ENCODE measurements around the gene MMADHC. TPM values are rescaled to one million over a fixed set of nuclear protein-coding genes. Genes with fewer than 3 reads are reported as not detected.

Gene MMADHC
- total RNA-seq, 1 experiment from 2014 or later, result 126 TPM

DNA sequence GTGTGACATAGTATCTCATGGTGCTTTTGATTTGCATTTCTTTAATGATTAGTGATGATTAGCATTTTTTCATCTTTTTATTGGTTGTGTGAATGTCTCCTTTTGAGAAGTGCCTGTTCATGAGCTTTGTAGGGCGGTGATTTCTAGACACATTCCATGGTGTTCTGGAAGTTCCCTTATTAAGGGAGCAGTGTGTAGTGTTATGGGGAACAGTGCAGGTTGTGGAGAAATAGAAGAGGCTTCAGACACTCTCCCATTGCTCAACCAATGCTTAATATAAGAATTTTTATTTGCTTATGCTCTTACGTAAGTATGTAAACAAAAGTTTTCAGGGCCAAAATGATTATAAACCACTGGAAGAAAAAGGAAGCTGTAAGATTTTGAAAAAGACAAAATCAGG lies 34.7 kb downstream of the MMADHC start:
- Mint-ChIP-seq H3K4me3 (no peak overlapping the region), H3K27ac (no peak overlapping the region), H3K4me1 (no peaks in the 10 kb centered on the region), H3K27me3 (ENCODE audit: low read depth) (peaks cover 2% of the 10 kb centered on the region; the same call in 1 of the 2 replicates), H3K36me3 (peaks cover 18% of the 10 kb centered on the region), H3K9me3 (peaks cover 22% of the 10 kb centered on the region)
- ChIA-PET POLR2A (no interaction called here), CTCF (interaction anchor here (1.2 to 1.5 kb wide), 3 partner anchors 21 to 537 kb away, joined by 3 read pairs; no protein-coding TSS in a partner anchor)
- ATAC-seq, result no peak
- TF ChIP-seq JAZF1 (CRISPR knock-in tag; IDR thresholded peaks at IDR 0.05) (no peak), TCF7 (CRISPR knock-in tag; IDR thresholded peaks at IDR 0.05; ENCODE audit: low read depth) (no peak), MLX (CRISPR knock-in tag; IDR thresholded peaks at IDR 0.05) (no peak), ZNF121 (CRISPR knock-in tag; IDR thresholded peaks at IDR 0.05) (no peak), FOXK1 (CRISPR knock-in tag; IDR thresholded peaks at IDR 0.05) (no peak), ZNF512 (CRISPR knock-in tag; IDR thresholded peaks at IDR 0.05; ENCODE audit: borderline replicate concordance) (no peak), EMX1 (CRISPR knock-in tag; IDR thresholded peaks at IDR 0.05) (no peak), ZNF138 (CRISPR knock-in tag; conservative IDR thresholded peaks at IDR 0.05) (no peak), MAX (CRISPR knock-in tag; IDR thresholded peaks at IDR 0.05) (no peak), SOX15 (CRISPR knock-in tag; IDR thresholded peaks at IDR 0.05) (no peak), NR2C2 (CRISPR knock-in tag; IDR thresholded peaks at IDR 0.05) (no peak), NR3C1 (CRISPR knock-in tag; conservative IDR thresholded peaks at IDR 0.05; ENCODE audit: low read depth) (no peak), TEAD1 (CRISPR knock-in tag; IDR thresholded peaks at IDR 0.05) (no peak), KAT7 (CRISPR knock-in tag; IDR thresholded peaks at IDR 0.05; ENCODE audit: borderline replicate concordance) (no peak)
- TF ChIP-seq, protein P1, sequence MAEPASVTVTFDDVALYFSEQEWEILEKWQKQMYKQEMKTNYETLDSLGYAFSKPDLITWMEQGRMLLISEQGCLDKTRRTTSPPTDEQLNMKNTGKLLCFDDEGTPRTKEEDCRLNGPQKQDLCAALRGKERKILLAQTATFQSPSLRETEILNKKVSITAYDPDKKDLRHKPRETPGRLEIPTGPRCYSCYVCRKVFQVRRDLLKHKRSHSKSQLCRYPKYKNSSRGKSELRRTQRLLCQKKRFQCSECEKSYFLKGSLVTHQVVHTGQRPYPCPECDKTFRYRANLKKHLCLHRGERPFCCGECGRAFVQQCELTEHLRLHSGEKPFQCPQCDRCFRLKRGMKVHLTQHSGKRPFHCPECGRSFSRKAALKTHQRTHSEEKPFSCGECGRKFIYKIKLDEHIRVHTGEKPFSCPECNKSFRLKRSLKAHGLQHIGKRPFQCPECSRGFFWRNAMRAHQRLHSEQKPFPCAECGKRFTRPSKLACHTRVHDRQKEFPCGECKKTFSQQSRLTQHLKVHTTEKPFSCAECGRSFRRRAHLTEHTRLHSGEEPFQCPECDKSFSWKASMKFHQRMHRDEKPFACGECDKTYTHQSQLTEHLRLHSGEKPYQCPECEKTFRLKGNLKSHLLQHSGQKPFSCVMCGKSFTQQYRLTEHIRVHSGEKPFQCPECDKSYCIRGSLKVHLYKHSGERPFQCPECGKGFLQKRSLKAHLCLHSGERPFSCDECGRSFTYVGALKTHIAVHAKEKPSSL (CRISPR knock-in tag; conservative IDR thresholded peaks at IDR 0.05), result no peak
- no peak for DNase-seq (ENCODE audit: low spot score)

DNA sequence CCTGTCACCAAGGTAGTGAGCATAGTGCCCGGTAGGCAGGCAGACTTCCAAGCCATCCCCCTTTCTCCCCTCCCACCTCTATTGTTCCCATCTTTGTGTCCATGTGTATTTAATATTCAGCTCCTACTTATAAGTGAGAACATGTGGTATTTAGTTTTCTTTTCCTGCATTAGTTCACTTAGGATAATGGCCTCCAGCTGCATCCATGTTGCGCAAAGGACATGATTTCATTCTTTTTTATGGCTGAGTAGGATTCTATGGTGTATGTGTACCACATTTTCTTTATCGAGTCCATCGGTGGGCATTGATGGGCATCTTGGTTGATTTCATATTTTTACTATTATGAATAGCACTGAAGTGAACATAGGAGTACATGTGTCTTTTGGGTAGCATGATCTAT lies 35.3 kb downstream of the MMADHC start:
- peaks cover 18% of the 10 kb centered on the region for H3K36me3 Mint-ChIP-seq
- ChIA-PET POLR2A (interaction anchor here (0.6 kb wide), 1 partner anchor 561 kb away, joined by 5 read pairs; no protein-coding TSS in a partner anchor), CTCF (interaction anchor here (1.2 to 1.5 kb wide), 2 partner anchors 513 to 537 kb away, joined by 3 read pairs; no protein-coding TSS in a partner anchor)
- no peak overlapping the region for H3K4me3 Mint-ChIP-seq
- peaks cover 22% of the 10 kb centered on the region for H3K9me3 Mint-ChIP-seq
- ATAC-seq (no peak), DNase-seq (ENCODE audit: low spot score) (no peak)
- H3K27ac Mint-ChIP-seq, result no peak overlapping the region
- peaks cover 2% of the 10 kb centered on the region; the same call in 1 of the 2 replicates for H3K27me3 Mint-ChIP-seq (ENCODE audit: low read depth)
- H3K4me1 Mint-ChIP-seq, result no peaks in the 10 kb centered on the region
- TF ChIP-seq E2F4 (CRISPR knock-in tag; IDR thresholded peaks at IDR 0.05; ENCODE audit: borderline replicate concordance, low read depth), result no peak
- no peak for TF ChIP-seq ZNF671 (CRISPR knock-in tag; IDR thresholded peaks at IDR 0.05)
- no peak for TF ChIP-seq CREM (CRISPR knock-in tag; IDR thresholded peaks at IDR 0.05)
- TF ChIP-seq, protein P1 (CRISPR knock-in tag; conservative IDR thresholded peaks at IDR 0.05), result no peak
- no peak for TF ChIP-seq STAT6 (CRISPR knock-in tag; conservative IDR thresholded peaks at IDR 0.05; ENCODE audit: low read depth)
- TF ChIP-seq, protein P2, sequence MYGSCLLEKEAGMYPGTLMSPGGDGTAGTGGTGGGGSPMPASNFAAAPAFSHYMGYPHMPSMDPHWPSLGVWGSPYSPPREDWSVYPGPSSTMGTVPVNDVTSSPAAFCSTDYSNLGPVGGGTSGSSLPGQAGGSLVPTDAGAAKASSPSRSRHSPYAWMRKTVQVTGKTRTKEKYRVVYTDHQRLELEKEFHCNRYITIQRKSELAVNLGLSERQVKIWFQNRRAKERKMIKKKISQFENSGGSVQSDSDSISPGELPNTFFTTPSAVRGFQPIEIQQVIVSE (CRISPR knock-in tag; IDR thresholded peaks at IDR 0.05; ENCODE audit: borderline replicate concordance), result no peak
- no peak for TF ChIP-seq TCF7 (CRISPR knock-in tag; IDR thresholded peaks at IDR 0.05; ENCODE audit: low read depth)
- TF ChIP-seq SP1 (CRISPR knock-in tag; conservative IDR thresholded peaks at IDR 0.05), result no peak
- no peak for TF ChIP-seq CREB1 (CRISPR knock-in tag; IDR thresholded peaks at IDR 0.05)
- no peak for TF ChIP-seq ZNF219 (CRISPR knock-in tag; IDR thresholded peaks at IDR 0.05; ENCODE audit: borderline replicate concordance)
- TF ChIP-seq, protein P3, sequence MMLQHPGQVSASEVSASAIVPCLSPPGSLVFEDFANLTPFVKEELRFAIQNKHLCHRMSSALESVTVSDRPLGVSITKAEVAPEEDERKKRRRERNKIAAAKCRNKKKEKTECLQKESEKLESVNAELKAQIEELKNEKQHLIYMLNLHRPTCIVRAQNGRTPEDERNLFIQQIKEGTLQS (CRISPR knock-in tag; conservative IDR thresholded peaks at IDR 0.05), result no peak

Data from WTC11 (cell line).